ENCODE results near the gene RAD51B.

- TF ChIP-seq CTCF (IDR thresholded peaks at IDR 0.05): no peak
- no peak for TF ChIP-seq POLR2A (IDR thresholded peaks at IDR 0.05)
Measured at GRCh38 chr14:68504861-68505260, 685.3 kb downstream of the RAD51B start.
